ENCODE measurements around the gene UBE2G2.

GRCh38 chr21:44755227-44755626 lies 46.4 kb downstream of the UBE2G2 start:
- no peak for TF ChIP-seq POLR2A (IDR thresholded peaks at IDR 0.05)
- no peak for TF ChIP-seq CTCF (IDR thresholded peaks at IDR 0.05)

Data from heart left ventricle (tissue), 13 donors.